B cell (primary cell): ENCODE data around the gene MAML2. TPM values are rescaled to one million over a fixed set of nuclear protein-coding genes. Genes with fewer than 3 reads are reported as not detected.

Experiments used
- ATAC-seq: fragments of 200-7000 bp; cut with Tn5 transposase; one replicate; pipeline ENCODE4 v1.10.0; 2021; ENCODE audit warnings: low read depth, mild to moderate bottlenecking, moderate number of reproducible peaks, moderate library complexity
- CTCF ChIA-PET: fragments of 350-600 bp; sonication (Branson Sonifier 250); formaldehyde crosslinking; loops from one replicate; lab custom pipeline; 2021; ENCODE audit warnings: antibody characterized with exemption, inconsistent platforms; lab: Charles Lee
- POLR2A ChIA-PET: fragments of 350-600 bp; sonication (Branson Sonifier 250); formaldehyde crosslinking; loops from one replicate; lab custom pipeline; 2021; ENCODE audit warnings: antibody characterized with exemption; lab: Charles Lee
- DNase-seq: peaks from one replicate; pipeline ENCODE4 v3.0.0; 2013
- H2AFZ ChIP-seq: 2 replicates; pipeline ENCODE4 v1.6.1; 2012; ENCODE audit warnings: mild to moderate bottlenecking, low read depth, low read length; ENCODE audit not compliant: insufficient read depth, poor library complexity, severe bottlenecking
- H3K27ac ChIP-seq, 2 donors: 1 replicate in 1 of 2; 2 replicates in 1 of 2; pipeline ENCODE4 v1.5.1; 2012 to 2013; ENCODE audit warnings: low read length in 2 of 2, mild to moderate bottlenecking in 2 of 2, moderate library complexity in 1 of 2
- H3K27me3 ChIP-seq, 4 experiments: fragments of 200-600 bp in 1 of 4; sonication (generic) in 1 of 4; replicated peaks in 1 of 4; 1 replicate in 2 of 4; 2 replicates in 2 of 4; pipeline versions ENCODE4 v1.6.1 to v1.7.0; 2013 to 2016; ENCODE audit warnings: low read length in 3 of 4, mild to moderate bottlenecking in 2 of 4, mixed read lengths in 1 of 4, moderate library complexity in 1 of 4; ENCODE audit not compliant: insufficient read depth in 4 of 4, control insufficient read depth in 3 of 4; ENCODE audit errors: control extremely low read depth in 1 of 4
- H3K36me3 ChIP-seq, 2 experiments: replicated peaks in 1 of 2; 1 replicate in 1 of 2; 2 replicates in 1 of 2; pipeline versions ENCODE4 v1.6.1 to v1.7.1; 2013; ENCODE audit warnings: low read length in 1 of 2; ENCODE audit not compliant: insufficient read depth in 2 of 2, control insufficient read depth in 1 of 2; ENCODE audit errors: control extremely low read depth in 1 of 2, extremely low read depth in 1 of 2
- H3K4me1 ChIP-seq, 2 donors: fragments of 200-600 bp in 1 of 2; sonication (generic) in 1 of 2; 1 replicate in 1 of 2; 2 replicates in 1 of 2; pipeline versions ENCODE4 v1.5.1 to v1.6.1; 2013 to 2017; ENCODE audit warnings: low read length in 2 of 2; ENCODE audit not compliant: control insufficient read depth in 2 of 2, insufficient read depth in 2 of 2
- H3K4me2 ChIP-seq: replicated peaks from 2 replicates; pipeline ENCODE3; 2012; ENCODE audit warnings: mild to moderate bottlenecking, low read depth, low read length; ENCODE audit not compliant: poor library complexity, severe bottlenecking
- H3K4me3 ChIP-seq, 5 experiments: fragments of 200-600 bp in 1 of 5; sonication (generic) in 1 of 5; 1 replicate in 3 of 5; 2 replicates in 2 of 5; pipeline versions ENCODE4 v1.5.1 to v1.7.0; 2011 to 2016; ENCODE audit warnings: low read length in 4 of 5, mild to moderate bottlenecking in 4 of 5, low read depth in 2 of 5, control low read depth in 1 of 5, moderate library complexity in 1 of 5; ENCODE audit not compliant: insufficient read depth in 1 of 5; ENCODE audit errors: control extremely low read depth in 1 of 5, extremely low read depth in 1 of 5
- H3K79me2 ChIP-seq: fragments of 200-600 bp; sonication (generic); one replicate; pipeline ENCODE4 v1.6.0; 2016; ENCODE audit warnings: low read length; ENCODE audit not compliant: control insufficient read depth, insufficient read depth
- H3K9ac ChIP-seq: fragments of 200-600 bp; sonication (generic); 2 replicates; pipeline ENCODE4 v1.6.1; 2017; ENCODE audit warnings: mild to moderate bottlenecking, low read length, moderate library complexity
- H3K9me3 ChIP-seq, 3 donors: one replicate each; pipeline versions ENCODE4 v1.6.1 to v1.7.1; 2013; ENCODE audit warnings: low read length in 2 of 3; ENCODE audit not compliant: control insufficient read depth in 2 of 3, insufficient read depth in 1 of 3; ENCODE audit errors: control extremely low read depth in 1 of 3
- H4K20me1 ChIP-seq: 2 replicates; pipeline ENCODE4 v1.6.0; 2012; ENCODE audit warnings: mild to moderate bottlenecking, low read length; ENCODE audit not compliant: insufficient read depth, control insufficient read depth, poor library complexity, severe bottlenecking
- H3K27ac Mint-ChIP-seq: one replicate; pipeline ENCODE4 v1.8.0; 2021; ENCODE audit warnings: mixed read lengths
- H3K27me3 Mint-ChIP-seq: one replicate; pipeline ENCODE4 v1.8.0; 2021; ENCODE audit warnings: mixed read lengths
- H3K4me1 Mint-ChIP-seq: one replicate; pipeline ENCODE4 v1.8.0; 2021; ENCODE audit warnings: mixed read lengths
- H3K4me3 Mint-ChIP-seq: one replicate; pipeline ENCODE4 v1.8.0; 2021; ENCODE audit warnings: mixed read lengths
- H3K9me3 Mint-ChIP-seq: one replicate; pipeline ENCODE4 v1.8.0; 2022; ENCODE audit warnings: mixed read lengths; ENCODE audit not compliant: insufficient read depth
- EZH2 ChIP-seq: IDR thresholded peaks from 2 replicates; pipeline ENCODE4 v1.6.1; 2012; ENCODE audit warnings: borderline replicate concordance, low read depth, mild to moderate bottlenecking, moderate library complexity, low read length; ENCODE audit not compliant: insufficient read depth, poor library complexity, severe bottlenecking
- WGBS: methylation state at CpG from one replicate; pipeline ENCODE4 v1.1.5; 2013; ENCODE audit warnings: missing lambda C conversion rate; ENCODE audit not compliant: insufficient coverage; 5-methylcytosine and 5-hydroxymethylcytosine counted together
- intact Hi-C: fragments of 100-400 bp; cut with micrococcal nuclease; formaldehyde crosslinking; loops from one replicate; pipeline ENCODE4 v1.10.0; 2022
- polyA plus RNA-seq: library from polyadenylated mRNA; depleted of rRNA; stranded (reverse); fragments of >200 nt; gene quantifications from 2 replicates; pipeline ENCODE4 v1.2.3, GENCODE V29; 2012
- total RNA-seq, 2 donors: library from RNA; stranded (reverse); fragments of 120-200 nt in 1 of 2; gene quantifications; 1 replicate in 1 of 2; 2 replicates in 1 of 2; pipeline versions ENCODE4 v1.2.3 to v1.2.4, GENCODE V29; 2013 to 2022
- TF ChIP-seq, protein P1 (sequence below): fragments of 200-600 bp; IDR thresholded peaks from one replicate; pipeline ENCODE4 v1.8.0; 2022; ENCODE audit warnings: antibody characterized with exemption, mild to moderate bottlenecking

MAML2 gene
- total and polyA plus RNA-seq, 2 donors (not counting 1 experiment from before 2014, with no cell fraction given): 10.7 to 26.4 TPM

DNA sequence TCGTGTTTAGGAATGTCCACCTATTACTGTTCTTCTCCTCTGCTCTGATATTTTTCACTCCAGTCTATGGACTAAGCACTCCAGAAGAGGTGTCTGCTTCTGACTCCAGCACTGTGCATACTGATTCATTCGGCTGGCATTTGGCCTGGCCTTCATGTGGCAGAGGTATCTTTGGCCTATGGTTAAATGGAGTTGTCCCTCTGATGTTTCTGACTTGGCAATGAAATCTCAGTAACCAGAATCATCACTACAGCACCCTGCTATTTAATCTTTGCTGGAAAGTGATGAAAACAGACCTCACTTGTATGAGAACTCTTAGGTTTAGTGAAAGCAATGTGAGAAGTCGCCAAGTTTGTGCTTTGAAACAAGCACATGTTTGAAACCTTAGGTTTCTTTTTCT lies 155.2 kb downstream of the MAML2 start:
- Mint-ChIP-seq H3K4me1 (peaks cover 68% of the 10 kb centered on the region), H3K4me3 (no peak overlapping the region), H3K27me3 (no peaks in the 10 kb centered on the region), H3K9me3 (no peaks in the 10 kb centered on the region), H3K27ac (no peak overlapping the region)
- Histone ChIP-seq H3K4me3 (no peak overlapping the region), H3K27me3 (no peaks in the 10 kb centered on the region), H2AFZ (no peak overlapping the region), H3K9ac (no peak overlapping the region), H4K20me1 (peaks cover 9% of the 10 kb centered on the region), H3K4me1 (peaks cover 45 to 53% of the 10 kb centered on the region in 2 donors), H3K4me2 (no peak overlapping the region), H3K79me2 (peaks cover 43% of the 10 kb centered on the region), H3K36me3 (no peaks in the 10 kb centered on the region), H3K27ac (peak overlapping the region in 1 of 2 donors; percentile 68), H3K9me3 (no peaks in the 10 kb centered on the region)
- TF ChIP-seq EZH2: no peak
- TF ChIP-seq, protein P1, sequence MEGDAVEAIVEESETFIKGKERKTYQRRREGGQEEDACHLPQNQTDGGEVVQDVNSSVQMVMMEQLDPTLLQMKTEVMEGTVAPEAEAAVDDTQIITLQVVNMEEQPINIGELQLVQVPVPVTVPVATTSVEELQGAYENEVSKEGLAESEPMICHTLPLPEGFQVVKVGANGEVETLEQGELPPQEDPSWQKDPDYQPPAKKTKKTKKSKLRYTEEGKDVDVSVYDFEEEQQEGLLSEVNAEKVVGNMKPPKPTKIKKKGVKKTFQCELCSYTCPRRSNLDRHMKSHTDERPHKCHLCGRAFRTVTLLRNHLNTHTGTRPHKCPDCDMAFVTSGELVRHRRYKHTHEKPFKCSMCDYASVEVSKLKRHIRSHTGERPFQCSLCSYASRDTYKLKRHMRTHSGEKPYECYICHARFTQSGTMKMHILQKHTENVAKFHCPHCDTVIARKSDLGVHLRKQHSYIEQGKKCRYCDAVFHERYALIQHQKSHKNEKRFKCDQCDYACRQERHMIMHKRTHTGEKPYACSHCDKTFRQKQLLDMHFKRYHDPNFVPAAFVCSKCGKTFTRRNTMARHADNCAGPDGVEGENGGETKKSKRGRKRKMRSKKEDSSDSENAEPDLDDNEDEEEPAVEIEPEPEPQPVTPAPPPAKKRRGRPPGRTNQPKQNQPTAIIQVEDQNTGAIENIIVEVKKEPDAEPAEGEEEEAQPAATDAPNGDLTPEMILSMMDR: no peak
- ChIA-PET POLR2A (no interaction called here), CTCF (interaction anchor here (2.4 kb wide), 1 partner anchor 156 kb away, joined by 6 read pairs; the partner anchor contains the start of gene MAML2)
- DNase-seq (no peak), ATAC-seq (no peak)
- intact Hi-C loops: loop anchor here (2.0 to 5.0 kb wide), 4 partner anchors 19 to 154 kb away; partner anchors contain the start of gene MAML2
- WGBS: 100% methylated on average over 1 of the region's 3 CpGs

DNA sequence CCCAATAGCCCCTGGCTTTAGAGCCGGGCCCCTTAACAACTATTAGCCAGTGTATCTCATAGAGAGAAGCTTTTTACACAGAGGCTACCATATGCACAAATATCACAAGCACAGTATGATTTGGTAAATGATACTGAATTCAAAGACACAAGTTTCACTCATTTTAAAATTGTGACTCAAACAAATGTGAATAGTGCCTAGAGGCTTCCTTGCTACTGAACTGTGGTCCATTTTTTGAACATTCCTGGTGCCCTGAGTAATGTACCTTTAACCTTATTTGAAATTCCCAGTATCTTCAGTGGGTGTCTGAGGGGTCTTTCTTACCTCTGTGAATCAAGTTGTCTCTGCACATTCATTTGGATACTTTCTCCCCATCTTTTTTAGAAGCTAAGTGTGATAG lies 156.2 kb downstream of the MAML2 start:
- ATAC-seq (no peak), DNase-seq (no peak)
- ChIA-PET POLR2A (no interaction called here), CTCF (interaction anchor here (0.8 to 1.3 kb wide), 2 partner anchors 11 to 156 kb away, joined by 3 read pairs; partner anchors contain the start of gene MAML2)
- H3K36me3 ChIP-seq: no peaks in the 10 kb centered on the region
- H3K4me1 ChIP-seq: peaks cover 45 to 53% of the 10 kb centered on the region in 2 donors
- intact Hi-C loops: loop anchor here (5.0 kb wide), 3 partner anchors 35 to 155 kb away; partner anchors contain the start of gene MAML2
- no peak overlapping the region for H3K9ac ChIP-seq
- WGBS: no CpG with 5 or more reads among the region's 1 CpG
- H2AFZ ChIP-seq: no peak overlapping the region
- H3K4me1 Mint-ChIP-seq: peaks cover 61% of the 10 kb centered on the region
- H3K9me3 Mint-ChIP-seq: no peaks in the 10 kb centered on the region
- H3K4me2 ChIP-seq: no peak overlapping the region
- H3K4me3 Mint-ChIP-seq: no peak overlapping the region
- H4K20me1 ChIP-seq: peaks cover 9% of the 10 kb centered on the region
- H3K27ac ChIP-seq: no peak overlapping the region
- TF ChIP-seq, protein P1: no peak
- TF ChIP-seq EZH2: no peak
- H3K9me3 ChIP-seq: no peaks in the 10 kb centered on the region
- H3K4me3 ChIP-seq: no peak overlapping the region
- H3K27me3 ChIP-seq: no peaks in the 10 kb centered on the region
- H3K27ac Mint-ChIP-seq: peak overlapping the region; percentile 11
- H3K27me3 Mint-ChIP-seq: no peaks in the 10 kb centered on the region
- H3K79me2 ChIP-seq: peaks cover 33% of the 10 kb centered on the region
